NCI-H1694 treated with DMSO at 0.1 percent for 48 hours (cell line): ENCODE measurements around the gene ACSS2.
A peak's percentile ranks its signal among the peaks of the same experiment; 100 is the strongest.
"Not testable (repeated sequence)": the region's sequence is repeated elsewhere in the genome, so short reads cannot be mapped to it uniquely, and the experiment has no call there.

ENCODE experiments used
- DNase-seq: peaks from one replicate; lab custom pipeline; 2025; lab: John Stamatoyannopoulos, UW

ACSS2 gene

GRCh38 chr20:34874094-34874654, 2.2 kb upstream of the ACSS2 start:
- DNase-seq, result peak; percentile 78

- peak; percentile 75 for DNase-seq
Observed at GRCh38 chr20:34875642-34876405, 588 bp upstream of the ACSS2 start.

GRCh38 chr20:34880215-34880850, 3.9 kb downstream of the ACSS2 start:
- no peak for DNase-seq

- not testable (repeated sequence) for DNase-seq
Observed at GRCh38 chr20:34880971-34881370, 4.6 kb downstream of the ACSS2 start.

GRCh38 chr20:34881689-34882088, 5.3 kb downstream of the ACSS2 start:
- DNase-seq, result no peak

GRCh38 chr20:34883087-34883688, 6.8 kb downstream of the ACSS2 start:
- no peak for DNase-seq

- no peak for DNase-seq
Observed at GRCh38 chr20:34883809-34884208, 7.4 kb downstream of the ACSS2 start.

GRCh38 chr20:34884260-34884659, 7.8 kb downstream of the ACSS2 start:
- DNase-seq, result no peak

- no peak for DNase-seq
Observed at GRCh38 chr20:34886122-34886521, 9.7 kb downstream of the ACSS2 start.

- DNase-seq, result no peak
Observed at GRCh38 chr20:34887023-34887422, 10.6 kb downstream of the ACSS2 start.

GRCh38 chr20:34888468-34888867, 12.1 kb downstream of the ACSS2 start:
- no peak for DNase-seq

GRCh38 chr20:34891166-34892062, 15.0 kb downstream of the ACSS2 start:
- no peak for DNase-seq

GRCh38 chr20:34892671-34893070, 16.3 kb downstream of the ACSS2 start:
- DNase-seq, result no peak

- DNase-seq, result no peak
Observed at GRCh38 chr20:34894723-34895122, 18.3 kb downstream of the ACSS2 start.

- no peak for DNase-seq
Observed at GRCh38 chr20:34895465-34895864, 19.1 kb downstream of the ACSS2 start.

- no peak for DNase-seq
Observed at GRCh38 chr20:34896086-34896621, 19.7 kb downstream of the ACSS2 start.

GRCh38 chr20:34898129-34898528, 21.7 kb downstream of the ACSS2 start:
- not testable (repeated sequence) for DNase-seq

- not testable (repeated sequence) for DNase-seq
Observed at GRCh38 chr20:34898731-34899130, 22.3 kb downstream of the ACSS2 start.

GRCh38 chr20:34904202-34904621, 27.8 kb downstream of the ACSS2 start:
- DNase-seq, result no peak

- peak; percentile 13 for DNase-seq
Observed at GRCh38 chr20:34907616-34908469, 31.4 kb downstream of the ACSS2 start.

GRCh38 chr20:34915131-34915530, 38.7 kb downstream of the ACSS2 start:
- no peak for DNase-seq
